Dedifferentiated amniotic fluid mesenchymal stem cell (primary cell): Measurements from ENCODE around the gene SNCB.

Experiments used
- DNase-seq: peaks from one replicate; pipeline ENCODE4 v3.0.0-alpha.2; 2016; ENCODE audit errors: extremely low spot score

Gene SNCB

GRCh38 chr5:176629853-176630680 is at the start of gene SNCB, which contains the start of gene EIF4E1B:
SNCB (minus strand) TSS chr5:176630534; CDS start chr5:176629654, 880 bp downstream.
EIF4E1B (plus strand) TSS chr5:176630675; CDS start chr5:176642788, 12,113 bp downstream.
- no peak for DNase-seq

- DNase-seq, result no peak
Measured at GRCh38 chr5:176679365-176680225, 49.3 kb upstream of the SNCB start.

- no peak for DNase-seq
Measured at GRCh38 chr5:176678584-176678983, 48.2 kb upstream of the SNCB start.

GRCh38 chr5:176677209-176677939 is 47.0 kb upstream of the SNCB start:
- no peak for DNase-seq

- no peak for DNase-seq
Measured at GRCh38 chr5:176676361-176676824, 46.1 kb upstream of the SNCB start.

- no peak for DNase-seq
Measured at GRCh38 chr5:176675676-176676360, 45.5 kb upstream of the SNCB start.

GRCh38 chr5:176674799-176675198 is 44.5 kb upstream of the SNCB start:
- DNase-seq, result no peak

- no peak for DNase-seq
Measured at GRCh38 chr5:176673651-176674583, 43.6 kb upstream of the SNCB start.

- no peak for DNase-seq
Measured at GRCh38 chr5:176671890-176672747, 41.8 kb upstream of the SNCB start.

- no peak for DNase-seq
Measured at GRCh38 chr5:176671399-176671798, 41.1 kb upstream of the SNCB start.

- DNase-seq, result no peak
Measured at GRCh38 chr5:176670449-176670848, 40.1 kb upstream of the SNCB start.

- no peak for DNase-seq
Measured at GRCh38 chr5:176667637-176668036, 37.3 kb upstream of the SNCB start.

- no peak for DNase-seq
Measured at GRCh38 chr5:176665517-176665916, 35.2 kb upstream of the SNCB start.

- no peak for DNase-seq
Measured at GRCh38 chr5:176664886-176665285, 34.6 kb upstream of the SNCB start.

- no peak for DNase-seq
Measured at GRCh38 chr5:176664479-176664878, 34.1 kb upstream of the SNCB start.

- no peak for DNase-seq
Measured at GRCh38 chr5:176663566-176663965, 33.2 kb upstream of the SNCB start.

- no peak for DNase-seq
Measured at GRCh38 chr5:176662371-176663333, 32.3 kb upstream of the SNCB start.

GRCh38 chr5:176661676-176662075 is 31.3 kb upstream of the SNCB start:
- DNase-seq, result no peak
